PFSK-1 (cell line): ENCODE measurements around the gene PRCD.

Experiments used
- FOXP2 ChIP-seq: optimal IDR thresholded peaks from 2 replicates; pipeline ENCODE3; 2011; ENCODE audit warnings: borderline replicate concordance, control low read depth, inconsistent platforms; ENCODE audit not compliant: insufficient read depth; ENCODE audit errors: extremely low read length, extremely low read depth
- POLR2AphosphoS5 ChIP-seq: IDR thresholded peaks from 2 replicates; pipeline ENCODE4 v1.6.1; 2012; ENCODE audit warnings: low read depth, mild to moderate bottlenecking, control low read depth, low read length, moderate library complexity
- SIN3A ChIP-seq: IDR thresholded peaks from 2 replicates; pipeline ENCODE4 v1.6.1; 2012; ENCODE audit warnings: mild to moderate bottlenecking, low read length, moderate library complexity, borderline replicate concordance; ENCODE audit not compliant: insufficient read depth
- TAF1 ChIP-seq: IDR thresholded peaks from 2 replicates; pipeline ENCODE4 v1.6.1; 2012; ENCODE audit warnings: low read length, control low read depth, borderline replicate concordance; ENCODE audit not compliant: insufficient read depth
- TF ChIP-seq, protein P1 (sequence below), 2 experiments: IDR thresholded peaks; 2 replicates each; pipeline versions ENCODE4 v1.6.1 to v1.8.0; 2011 to 2012; ENCODE audit warnings: low read depth in 2 of 2, low read length in 2 of 2, control low read depth in 1 of 2, inconsistent platforms in 1 of 2, mild to moderate bottlenecking in 1 of 2, moderate library complexity in 1 of 2; ENCODE audit not compliant: insufficient read depth in 1 of 2

Gene PRCD

DNA sequence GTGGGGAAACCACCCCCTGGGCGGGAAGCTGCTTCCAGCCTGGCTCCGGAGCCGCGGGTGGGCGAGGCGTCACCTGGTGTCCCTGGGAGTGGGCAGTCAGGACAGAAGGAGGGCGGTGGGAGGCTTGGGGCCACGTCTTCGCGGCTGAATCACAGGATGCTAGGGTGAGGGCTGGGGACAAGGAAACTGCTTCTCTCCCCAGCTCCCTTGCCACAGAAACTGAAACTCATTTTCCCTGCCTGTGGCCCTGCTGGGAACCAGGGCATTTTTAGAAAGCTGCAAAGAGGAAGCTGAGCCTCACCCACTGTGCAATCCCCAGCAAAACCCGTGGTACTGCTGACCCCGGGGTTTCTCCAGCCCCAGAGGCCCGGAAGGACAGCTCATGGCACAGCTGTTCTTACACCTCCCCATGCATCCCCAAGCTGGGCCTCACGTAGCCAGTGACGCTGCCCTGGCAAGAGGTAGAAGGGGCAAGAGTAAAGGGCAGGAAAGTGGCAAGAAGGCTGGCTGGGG is 46.8 kb upstream of the PRCD start:
- TF ChIP-seq FOXP2 (no peak), POLR2AphosphoS5 (no peak), SIN3A (no peak), TAF1 (no peak)
- TF ChIP-seq, protein P1, sequence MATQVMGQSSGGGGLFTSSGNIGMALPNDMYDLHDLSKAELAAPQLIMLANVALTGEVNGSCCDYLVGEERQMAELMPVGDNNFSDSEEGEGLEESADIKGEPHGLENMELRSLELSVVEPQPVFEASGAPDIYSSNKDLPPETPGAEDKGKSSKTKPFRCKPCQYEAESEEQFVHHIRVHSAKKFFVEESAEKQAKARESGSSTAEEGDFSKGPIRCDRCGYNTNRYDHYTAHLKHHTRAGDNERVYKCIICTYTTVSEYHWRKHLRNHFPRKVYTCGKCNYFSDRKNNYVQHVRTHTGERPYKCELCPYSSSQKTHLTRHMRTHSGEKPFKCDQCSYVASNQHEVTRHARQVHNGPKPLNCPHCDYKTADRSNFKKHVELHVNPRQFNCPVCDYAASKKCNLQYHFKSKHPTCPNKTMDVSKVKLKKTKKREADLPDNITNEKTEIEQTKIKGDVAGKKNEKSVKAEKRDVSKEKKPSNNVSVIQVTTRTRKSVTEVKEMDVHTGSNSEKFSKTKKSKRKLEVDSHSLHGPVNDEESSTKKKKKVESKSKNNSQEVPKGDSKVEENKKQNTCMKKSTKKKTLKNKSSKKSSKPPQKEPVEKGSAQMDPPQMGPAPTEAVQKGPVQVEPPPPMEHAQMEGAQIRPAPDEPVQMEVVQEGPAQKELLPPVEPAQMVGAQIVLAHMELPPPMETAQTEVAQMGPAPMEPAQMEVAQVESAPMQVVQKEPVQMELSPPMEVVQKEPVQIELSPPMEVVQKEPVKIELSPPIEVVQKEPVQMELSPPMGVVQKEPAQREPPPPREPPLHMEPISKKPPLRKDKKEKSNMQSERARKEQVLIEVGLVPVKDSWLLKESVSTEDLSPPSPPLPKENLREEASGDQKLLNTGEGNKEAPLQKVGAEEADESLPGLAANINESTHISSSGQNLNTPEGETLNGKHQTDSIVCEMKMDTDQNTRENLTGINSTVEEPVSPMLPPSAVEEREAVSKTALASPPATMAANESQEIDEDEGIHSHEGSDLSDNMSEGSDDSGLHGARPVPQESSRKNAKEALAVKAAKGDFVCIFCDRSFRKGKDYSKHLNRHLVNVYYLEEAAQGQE (IDR thresholded peaks at IDR 0.05; ENCODE audit: insufficient read depth in 1 of 2, low read depth in 2 of 2, low read length in 2 of 2) = no peak

DNA sequence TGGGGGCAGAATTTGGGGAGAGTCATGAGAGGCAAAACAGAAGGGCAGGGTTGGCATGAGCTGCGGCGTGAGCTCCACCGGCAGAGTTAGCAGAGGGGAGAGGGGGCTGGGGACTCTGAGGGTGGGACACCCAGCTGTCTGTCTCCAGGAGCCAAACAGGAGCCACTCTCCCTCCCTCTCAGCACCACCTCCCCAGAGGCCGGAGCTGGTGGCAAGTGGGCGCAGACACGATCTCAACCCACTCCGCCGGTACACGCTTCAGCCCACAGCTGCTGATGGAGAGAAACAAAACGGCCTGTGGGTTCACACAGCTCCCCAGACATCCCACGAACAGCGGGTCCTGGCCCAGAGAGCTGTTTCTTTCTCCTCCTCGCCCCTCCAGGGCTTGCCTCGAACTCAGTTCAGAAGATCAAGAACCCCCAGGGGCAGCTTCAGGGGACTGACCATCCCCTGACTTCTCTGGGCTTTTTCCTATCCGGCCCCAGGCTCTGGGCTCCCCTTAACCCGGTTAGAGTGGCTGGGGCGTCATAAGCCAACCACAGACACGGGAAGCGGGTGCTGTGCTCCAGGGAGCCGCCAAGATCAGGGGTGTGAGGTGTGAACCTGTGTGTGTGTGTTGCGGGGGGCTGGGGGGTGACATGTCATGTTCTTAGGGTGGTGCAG is 46.2 kb upstream of the PRCD start:
- no peak for TF ChIP-seq TAF1
- no peak for TF ChIP-seq FOXP2
- TF ChIP-seq POLR2AphosphoS5 = no peak
- no peak for TF ChIP-seq SIN3A
- TF ChIP-seq, protein P1 (IDR thresholded peaks at IDR 0.05; ENCODE audit: insufficient read depth in 1 of 2, low read depth in 2 of 2, low read length in 2 of 2) = no peak

DNA sequence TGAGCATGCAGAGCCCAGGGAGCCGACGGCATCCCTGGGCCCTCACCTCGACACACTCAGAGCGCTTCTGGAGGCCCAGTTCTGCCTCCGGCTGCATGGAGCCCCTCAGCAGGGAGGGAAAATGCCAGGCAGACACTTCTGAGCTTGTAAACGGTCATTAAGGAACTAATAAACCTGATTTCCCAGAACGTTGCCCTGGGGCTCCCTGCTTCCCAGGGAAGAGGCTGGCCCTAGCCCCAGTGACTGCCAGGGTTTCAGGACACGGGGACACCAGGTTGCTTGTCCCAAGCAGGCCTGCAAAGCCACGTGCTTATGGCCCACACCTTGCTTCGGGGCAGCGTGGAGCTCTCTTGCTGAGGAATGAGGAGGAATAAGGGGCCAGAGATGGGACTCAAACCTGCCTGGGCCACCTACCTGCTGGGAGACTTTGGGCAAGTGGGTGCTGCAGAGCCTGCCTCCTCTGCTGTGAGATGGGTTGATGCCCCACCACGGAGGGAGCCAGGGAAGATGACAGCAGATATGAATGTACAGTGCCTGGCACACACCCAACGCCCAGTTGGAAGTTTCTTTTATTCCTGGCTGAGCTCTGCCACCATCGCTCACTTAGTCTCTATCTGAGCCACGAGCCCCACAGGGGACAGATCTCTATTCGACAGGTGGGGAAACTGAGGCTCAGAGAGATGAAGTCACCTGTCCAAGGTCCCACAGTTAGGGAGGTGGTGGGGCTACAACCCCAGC is 44.0 kb upstream of the PRCD start:
- TF ChIP-seq TAF1 (no peak), POLR2AphosphoS5 (no peak), SIN3A (no peak), FOXP2 (no peak)
- TF ChIP-seq, protein P1 (IDR thresholded peaks at IDR 0.05; ENCODE audit: insufficient read depth in 1 of 2, low read depth in 2 of 2, low read length in 2 of 2) = no peak

DNA sequence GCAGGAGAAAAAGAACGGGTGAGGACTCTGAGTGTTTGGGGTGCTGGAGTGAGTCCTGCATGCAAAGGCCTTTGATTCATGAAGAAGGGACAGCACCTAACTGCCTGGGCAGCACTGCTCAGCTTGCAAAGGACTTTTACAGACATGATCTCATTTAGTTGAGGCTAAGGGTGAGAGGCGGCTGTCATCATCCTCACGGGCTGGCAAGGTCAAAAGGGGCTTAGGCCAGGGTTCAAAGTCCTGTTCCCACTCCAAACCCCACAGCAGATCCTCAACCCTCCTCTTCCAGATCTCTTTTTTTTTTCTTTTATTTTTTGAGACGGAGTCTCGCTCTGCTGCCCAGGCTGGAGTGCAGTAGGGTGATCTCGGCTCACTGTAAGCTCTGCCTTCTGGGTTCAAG is 43.4 kb upstream of the PRCD start:
- TF ChIP-seq SIN3A = no peak
- no peak for TF ChIP-seq FOXP2
- TF ChIP-seq, protein P1 (IDR thresholded peaks at IDR 0.05; ENCODE audit: insufficient read depth in 1 of 2, low read depth in 2 of 2, low read length in 2 of 2) = no peak
- TF ChIP-seq TAF1 = no peak
- no peak for TF ChIP-seq POLR2AphosphoS5
